HCT116 (cell line): Measurements from ENCODE around the gene NEDD4L.

Experiments
- EZH2phosphoT487 ChIP-seq: fragments of 200-600 bp; IDR thresholded peaks from 2 replicates; pipeline ENCODE4 v1.6.1; 2018; ENCODE audit warnings: antibody characterized with exemption, borderline replicate concordance
- JUND ChIP-seq: IDR thresholded peaks from 2 replicates; pipeline ENCODE4 v1.6.1; 2012
- POLR2A ChIP-seq: IDR thresholded peaks from 2 replicates; pipeline ENCODE4 v1.7.0; 2011; ENCODE audit warnings: borderline replicate concordance; ENCODE audit not compliant: insufficient read depth, insufficient read length; ENCODE audit errors: extremely low read depth
- POLR2AphosphoS5 ChIP-seq: IDR thresholded peaks from 2 replicates; pipeline ENCODE4 v1.6.1; 2011; ENCODE audit warnings: mild to moderate bottlenecking, low read depth, low read length, moderate library complexity
- YY1 ChIP-seq: IDR thresholded peaks from 2 replicates; pipeline ENCODE4 v1.6.1; 2011; ENCODE audit warnings: low read length, low read depth, moderate library complexity, mild to moderate bottlenecking; ENCODE audit not compliant: insufficient replicate concordance; ENCODE audit errors: extremely low read depth
- ZNF274 ChIP-seq: fragments of 200-500 bp; sonication (Bioruptor generic); IDR thresholded peaks from 2 replicates; pipeline ENCODE4 v1.6.1; 2014; ENCODE audit warnings: mild to moderate bottlenecking, low read depth, low read length, inconsistent platforms
- TF ChIP-seq, protein P1 (sequence below), 3 experiments: fragments of 200-600 bp in 1 of 3; sonication (generic) in 1 of 3; IDR thresholded peaks in 2 of 3; conservative IDR thresholded peaks in 1 of 3; 2 replicates each; pipeline ENCODE4 v1.5.1; 2012 to 2017; ENCODE audit warnings: low read depth in 2 of 3, low read length in 2 of 3, antibody characterized with exemption in 1 of 3, borderline replicate concordance in 1 of 3, control low read depth in 1 of 3, mild to moderate bottlenecking in 1 of 3, mixed read lengths in 1 of 3, mixed run types in 1 of 3, moderate library complexity in 1 of 3; ENCODE audit not compliant: insufficient read depth in 1 of 3

GRCh38 chr18:58363767-58364540 lies 319.9 kb downstream of the NEDD4L start:
- TF ChIP-seq YY1 (no peak), POLR2A (no peak), EZH2phosphoT487 (no peak), POLR2AphosphoS5 (no peak), ZNF274 (no peak), JUND (no peak)
- TF ChIP-seq, protein P1, sequence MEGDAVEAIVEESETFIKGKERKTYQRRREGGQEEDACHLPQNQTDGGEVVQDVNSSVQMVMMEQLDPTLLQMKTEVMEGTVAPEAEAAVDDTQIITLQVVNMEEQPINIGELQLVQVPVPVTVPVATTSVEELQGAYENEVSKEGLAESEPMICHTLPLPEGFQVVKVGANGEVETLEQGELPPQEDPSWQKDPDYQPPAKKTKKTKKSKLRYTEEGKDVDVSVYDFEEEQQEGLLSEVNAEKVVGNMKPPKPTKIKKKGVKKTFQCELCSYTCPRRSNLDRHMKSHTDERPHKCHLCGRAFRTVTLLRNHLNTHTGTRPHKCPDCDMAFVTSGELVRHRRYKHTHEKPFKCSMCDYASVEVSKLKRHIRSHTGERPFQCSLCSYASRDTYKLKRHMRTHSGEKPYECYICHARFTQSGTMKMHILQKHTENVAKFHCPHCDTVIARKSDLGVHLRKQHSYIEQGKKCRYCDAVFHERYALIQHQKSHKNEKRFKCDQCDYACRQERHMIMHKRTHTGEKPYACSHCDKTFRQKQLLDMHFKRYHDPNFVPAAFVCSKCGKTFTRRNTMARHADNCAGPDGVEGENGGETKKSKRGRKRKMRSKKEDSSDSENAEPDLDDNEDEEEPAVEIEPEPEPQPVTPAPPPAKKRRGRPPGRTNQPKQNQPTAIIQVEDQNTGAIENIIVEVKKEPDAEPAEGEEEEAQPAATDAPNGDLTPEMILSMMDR (IDR thresholded peaks at IDR 0.05 in 2 of 3, conservative IDR thresholded peaks at IDR 0.05 in 1 of 3; ENCODE audit: borderline replicate concordance in 1 of 3, insufficient read depth in 1 of 3, low read depth in 2 of 3, low read length in 2 of 3), result no peak
